HPDE6-E6E7 (cell line): ENCODE results near the gene CDH22.

Experiments used
- DNase-seq: peaks from one replicate; pipeline ENCODE4 v3.0.0; 2011; ENCODE audit warnings: missing footprints; ENCODE audit errors: extremely low spot score

The CDH22 gene

DNA sequence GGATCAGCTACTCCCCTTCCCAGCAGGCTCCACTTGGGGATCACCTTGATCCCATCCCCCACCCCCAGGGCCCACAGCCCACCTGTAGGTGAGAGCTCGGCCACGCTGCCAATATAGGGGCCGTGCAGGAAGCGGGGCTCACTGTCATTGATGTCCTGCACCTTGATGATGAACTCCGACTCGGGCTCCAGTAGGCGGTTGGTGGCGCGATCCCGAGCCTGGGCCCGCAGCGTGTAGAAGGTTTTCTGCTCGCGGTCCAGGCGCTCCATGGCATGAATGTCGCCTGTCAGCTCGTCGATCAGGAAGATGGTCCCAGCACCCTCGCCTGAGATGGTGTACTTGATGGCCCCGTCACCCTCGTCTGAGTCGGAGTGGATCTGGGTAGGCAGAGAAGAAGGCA is 67.4 kb downstream of the CDH22 start:
- no peak for DNase-seq

DNA sequence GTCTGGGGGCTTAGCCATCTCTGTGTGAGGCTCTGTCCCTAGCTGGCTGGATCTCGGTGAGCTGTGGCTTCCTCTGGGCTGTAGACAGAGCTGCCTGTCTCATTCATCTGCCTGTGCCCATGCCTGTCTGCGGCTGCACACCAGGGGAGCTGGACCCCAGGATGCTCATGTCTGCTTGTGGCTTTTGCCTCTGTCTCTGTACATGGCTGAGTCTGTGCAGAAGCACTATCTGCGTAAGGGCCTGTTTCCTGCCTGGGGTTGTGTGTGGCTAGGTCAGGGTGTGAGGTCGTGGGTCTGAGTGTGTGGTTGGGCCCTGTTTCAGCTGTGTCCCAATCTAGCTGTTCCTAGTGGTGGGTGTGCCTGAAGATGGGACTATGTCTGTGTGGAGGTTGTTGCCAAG is 68.2 kb downstream of the CDH22 start:
- no peak for DNase-seq

DNA sequence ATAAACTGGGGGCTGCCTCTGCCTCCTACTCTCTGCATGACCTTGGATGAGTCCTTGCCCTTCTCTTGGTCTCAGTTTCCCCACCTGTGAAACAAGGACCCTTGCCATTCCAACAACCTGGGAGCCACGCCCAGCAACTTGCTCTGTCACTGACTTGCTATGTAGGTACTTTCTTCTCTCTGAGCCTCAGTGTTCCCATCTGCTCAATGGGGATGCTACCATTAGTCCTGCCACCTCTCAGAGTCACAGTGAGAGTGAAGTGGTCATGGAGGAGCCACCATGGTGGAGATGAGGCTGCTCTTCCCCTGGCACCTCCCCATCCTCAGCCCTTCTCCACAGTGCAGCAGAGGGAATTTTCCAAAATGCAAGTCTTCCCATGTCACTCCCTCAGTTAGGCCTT is 70.6 kb downstream of the CDH22 start:
- DNase-seq, result no peak

DNA sequence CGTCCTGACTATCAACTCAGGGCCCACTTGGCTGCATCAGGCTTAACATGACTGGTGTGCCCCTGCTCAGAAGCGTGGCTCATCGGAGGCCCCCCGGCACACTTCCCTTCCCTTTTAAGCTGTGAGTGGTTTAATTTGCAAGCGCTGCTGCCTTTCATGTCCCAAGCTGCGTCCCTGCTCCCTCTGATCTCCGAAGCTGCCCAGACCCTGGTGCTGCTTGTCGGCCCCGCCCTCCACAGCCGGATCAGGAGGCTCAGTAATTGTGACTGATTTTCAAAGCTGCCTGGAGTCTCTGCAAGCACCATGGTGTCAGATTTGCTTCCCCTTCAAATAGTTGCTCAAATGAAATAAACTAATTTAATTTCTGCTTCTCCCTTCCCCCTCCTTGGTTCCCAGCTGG is 71.1 kb downstream of the CDH22 start:
- no peak for DNase-seq

DNA sequence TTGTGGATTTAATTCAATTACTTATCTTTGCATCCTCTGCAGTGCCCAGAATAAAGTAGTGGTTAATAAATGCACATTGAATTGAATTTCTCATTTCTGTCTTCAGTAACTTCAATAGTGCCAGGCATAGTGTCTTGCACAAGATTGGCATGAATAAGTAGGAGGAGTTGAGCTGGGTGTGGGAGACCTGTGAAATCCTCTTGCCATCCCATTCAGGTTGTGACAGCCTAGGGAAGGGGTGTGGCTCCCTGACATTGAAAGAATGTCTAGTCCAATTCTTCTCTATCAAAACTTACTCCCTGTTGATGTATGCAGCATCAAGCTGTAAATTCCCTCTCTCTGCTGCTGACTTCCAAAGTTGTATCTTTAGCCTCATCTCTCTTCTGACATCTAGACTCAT is 73.2 kb downstream of the CDH22 start:
- no peak for DNase-seq

DNA sequence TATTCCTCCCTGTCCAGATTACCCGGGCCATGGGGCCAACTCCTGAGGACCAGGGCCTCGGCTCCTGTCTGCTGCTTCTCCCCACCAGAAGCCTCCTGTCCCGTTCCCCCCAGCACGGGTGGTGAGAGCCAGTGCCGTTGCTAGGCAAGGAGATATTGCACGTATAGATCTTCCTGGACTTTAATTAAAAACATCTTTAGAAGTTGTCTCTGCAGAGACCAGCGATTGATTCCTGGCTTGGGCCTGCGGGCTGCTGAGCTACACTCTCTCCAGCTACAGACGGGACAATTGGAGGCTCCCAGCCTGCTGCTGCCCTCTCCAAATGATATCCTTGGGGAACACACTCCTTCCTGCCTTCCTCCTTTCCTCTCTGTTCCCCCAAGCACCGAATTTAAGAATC is 74.6 kb downstream of the CDH22 start:
- no peak for DNase-seq

DNA sequence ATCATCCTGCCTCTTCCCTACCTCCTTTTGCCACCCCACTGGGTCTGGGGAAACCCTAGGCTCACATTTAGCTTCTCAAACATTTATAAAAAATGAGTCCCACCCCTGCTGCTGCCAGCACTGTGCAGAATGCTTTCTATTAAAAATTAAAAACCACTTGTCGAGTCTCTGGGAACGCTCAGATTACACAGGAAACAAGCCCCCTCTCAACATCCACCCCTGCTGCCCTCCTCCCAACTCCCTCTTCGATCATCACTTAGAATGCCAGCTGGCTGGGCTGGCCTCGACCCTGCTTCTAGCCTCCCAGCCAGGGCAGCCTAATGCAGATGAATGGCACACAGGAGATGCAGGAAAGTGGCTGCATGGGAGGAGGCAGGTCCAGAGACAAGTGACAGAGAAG is 75.8 kb downstream of the CDH22 start:
- DNase-seq, result no peak

DNA sequence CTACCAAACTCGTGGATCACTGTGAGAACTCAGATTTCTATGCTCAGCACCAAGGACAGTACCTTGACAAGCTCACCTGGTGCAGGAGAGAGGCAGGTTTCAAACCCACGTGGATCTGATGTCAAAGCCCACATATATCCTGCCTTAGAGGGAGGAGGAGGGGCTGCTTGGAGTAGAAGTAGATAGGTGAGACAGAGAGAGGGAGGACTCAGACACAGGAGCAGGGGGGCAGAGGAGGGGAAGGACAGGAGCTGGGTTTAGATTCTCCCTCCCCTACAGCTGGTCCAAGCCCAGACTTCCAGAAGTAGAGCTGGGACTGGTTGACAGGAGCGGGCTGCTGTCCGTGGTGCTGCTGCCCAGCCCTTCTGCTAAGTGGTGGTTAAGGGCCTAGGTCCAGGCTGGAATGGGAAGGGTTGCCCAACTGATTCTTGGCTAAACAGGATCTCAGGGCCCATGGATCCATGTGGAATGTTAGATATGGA is 77.5 kb downstream of the CDH22 start:
- peak; percentile 39 for DNase-seq

DNA sequence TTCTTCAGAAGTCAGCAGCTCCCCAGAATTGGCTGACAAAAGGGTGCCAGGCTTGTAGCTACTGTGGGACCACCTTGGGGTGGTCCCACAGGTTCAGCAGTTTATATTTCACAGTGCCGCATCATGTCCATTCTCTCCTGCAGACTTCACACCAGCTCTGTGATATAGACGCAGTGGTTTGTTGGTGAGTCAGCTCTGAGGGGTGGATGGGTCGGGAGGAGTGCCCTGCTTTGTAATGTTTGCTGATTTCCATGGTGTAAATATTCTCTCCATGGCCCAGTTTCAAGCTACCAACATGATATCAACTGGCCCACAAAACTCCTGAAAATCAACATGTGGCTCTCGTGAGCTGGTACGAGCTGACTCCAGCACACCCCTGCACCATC is 78.2 kb downstream of the CDH22 start:
- no peak for DNase-seq

DNA sequence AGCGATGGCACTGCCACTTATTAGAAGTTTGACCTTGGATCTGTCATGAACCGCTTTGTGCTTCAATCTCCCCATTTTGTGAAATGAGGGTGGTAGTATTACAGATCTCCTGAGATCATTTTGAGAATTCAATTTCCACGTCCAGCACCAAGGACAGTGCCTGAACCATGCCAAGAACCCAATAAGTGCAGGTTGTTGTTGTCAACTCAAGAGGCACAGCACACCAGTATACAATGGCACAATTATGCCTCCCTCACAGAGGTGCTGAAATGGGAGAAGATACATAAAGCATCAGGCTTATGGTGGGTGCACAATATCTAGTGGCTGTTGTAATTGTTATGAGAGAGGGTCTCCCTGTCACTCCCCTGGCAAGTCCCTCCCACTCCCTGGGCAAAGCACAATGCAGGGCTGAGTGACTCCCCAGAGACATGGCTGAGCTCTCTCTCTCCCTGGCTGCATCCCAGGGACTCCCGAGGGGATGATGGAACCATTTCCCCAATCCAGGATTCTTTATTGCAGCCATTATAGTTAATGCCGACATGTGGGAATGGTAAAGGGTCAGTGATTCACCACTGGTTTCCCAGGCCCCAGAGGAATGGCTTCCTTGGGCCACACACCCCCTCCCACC is 78.7 kb downstream of the CDH22 start:
- DNase-seq, result no peak

DNA sequence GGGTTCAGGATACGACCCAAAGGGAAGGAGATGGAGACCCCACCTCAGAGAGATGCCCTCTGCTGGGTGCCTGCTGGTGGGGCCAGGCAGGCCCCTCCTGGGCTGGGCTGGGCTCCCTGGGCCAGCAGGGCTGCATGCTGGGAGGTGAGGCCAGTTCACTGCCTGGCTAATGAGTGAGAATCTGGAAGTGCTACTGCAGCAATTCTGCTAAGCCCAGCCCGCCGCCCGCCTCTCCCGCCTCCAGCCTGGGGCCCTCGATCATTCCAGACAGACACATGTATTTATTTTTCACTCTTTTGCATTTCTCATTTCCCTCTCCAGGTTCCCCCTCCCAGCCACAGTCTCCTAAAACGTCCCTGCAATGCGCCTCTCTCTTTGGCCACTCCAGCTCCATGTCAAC is 79.6 kb downstream of the CDH22 start:
- no peak for DNase-seq

DNA sequence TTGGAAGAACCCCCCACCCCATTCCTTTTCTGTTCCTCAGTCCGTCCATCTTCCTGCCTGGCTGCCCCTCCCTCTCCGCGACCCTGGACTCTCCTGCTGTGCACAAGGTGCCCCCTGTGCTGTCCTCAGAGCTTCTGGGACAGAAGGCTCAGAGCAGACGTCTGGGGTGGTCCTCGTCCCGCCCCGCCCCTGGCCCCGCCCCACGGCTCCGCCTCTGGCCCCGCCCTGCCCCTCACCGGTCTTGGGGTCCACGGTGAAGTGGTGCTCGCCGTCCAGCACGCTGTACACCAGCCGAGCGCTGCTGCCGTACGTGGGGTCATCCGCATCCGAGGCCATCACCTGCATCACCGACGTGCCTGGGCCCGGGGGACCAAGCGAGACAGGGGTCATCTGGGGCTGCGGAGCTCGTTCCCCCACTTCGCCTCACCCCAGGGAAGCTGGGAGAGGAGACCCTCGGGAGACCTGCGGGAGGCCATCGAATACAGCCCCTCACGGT is 81.0 kb downstream of the CDH22 start:
- DNase-seq, result no peak

DNA sequence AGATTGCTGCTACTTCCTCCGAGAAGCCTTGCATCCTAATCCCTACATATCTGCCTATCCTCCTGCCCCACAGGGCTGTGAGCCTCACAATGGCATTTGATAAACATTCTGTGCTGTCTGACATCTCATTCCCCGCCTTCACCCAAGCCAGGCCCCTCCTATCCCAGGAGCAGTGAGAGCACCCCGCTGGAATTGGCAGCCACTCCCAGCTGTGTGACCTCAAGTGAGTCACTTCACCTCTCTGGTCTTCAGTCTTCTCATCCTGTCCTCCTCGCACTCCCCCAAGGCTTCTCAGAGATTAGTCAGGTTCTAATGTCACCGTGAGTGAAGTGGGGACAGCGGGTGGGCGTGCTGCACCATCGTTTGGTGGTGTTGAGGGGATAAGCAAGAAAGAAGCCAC is 81.7 kb downstream of the CDH22 start:
- no peak for DNase-seq

DNA sequence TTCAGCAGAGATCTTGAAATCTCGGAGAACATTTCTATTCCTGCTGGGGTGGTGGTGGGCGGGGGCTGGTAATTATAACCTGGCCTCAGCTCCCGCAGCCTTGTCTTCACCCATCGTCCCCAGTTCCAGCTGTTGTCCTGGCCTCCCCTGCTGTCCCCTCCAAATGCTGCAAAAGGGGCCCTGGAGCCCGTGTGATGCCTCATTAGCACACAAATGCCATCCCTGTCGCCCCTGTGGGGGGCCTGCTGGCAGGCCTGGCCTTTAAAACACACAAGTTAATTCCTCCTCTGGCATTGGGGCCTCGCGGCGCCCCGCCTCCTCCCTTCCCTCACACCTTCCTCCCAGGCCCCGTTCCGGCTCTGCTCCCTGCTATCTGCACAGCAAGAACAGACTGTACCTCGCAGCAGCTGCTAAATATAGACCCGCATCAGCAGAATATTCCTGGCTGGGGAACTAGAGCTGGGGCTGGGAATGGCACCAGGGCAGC is 85.7 kb downstream of the CDH22 start:
- no peak for DNase-seq

DNA sequence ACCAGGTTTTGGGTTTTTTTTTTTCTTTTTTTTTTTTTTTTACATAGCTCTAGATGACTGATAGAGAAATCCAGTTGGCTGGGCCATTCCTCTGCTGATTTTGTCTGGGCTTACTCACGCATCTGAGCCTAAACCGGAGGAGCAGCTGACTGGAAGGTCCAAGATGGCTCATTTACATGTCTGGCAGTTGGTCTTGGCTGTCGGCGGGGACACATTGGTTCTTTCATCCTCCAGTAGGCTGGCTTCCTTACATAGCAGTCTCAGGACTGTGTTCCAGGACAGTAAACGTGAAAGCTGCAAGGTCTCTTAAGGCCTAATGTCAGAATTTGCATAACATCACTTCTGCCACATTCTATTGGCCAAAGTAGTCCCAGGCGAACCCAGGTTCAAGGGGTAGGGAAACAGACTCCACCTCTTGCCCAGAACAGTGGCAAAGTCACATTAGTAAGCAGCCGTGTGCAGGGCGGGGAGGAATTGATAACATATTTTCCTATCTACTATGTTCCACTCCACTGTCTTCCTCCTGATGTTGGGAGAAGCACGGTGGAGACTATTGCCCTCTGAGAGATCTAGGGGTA is 87.0 kb downstream of the CDH22 start:
- DNase-seq, result no peak

DNA sequence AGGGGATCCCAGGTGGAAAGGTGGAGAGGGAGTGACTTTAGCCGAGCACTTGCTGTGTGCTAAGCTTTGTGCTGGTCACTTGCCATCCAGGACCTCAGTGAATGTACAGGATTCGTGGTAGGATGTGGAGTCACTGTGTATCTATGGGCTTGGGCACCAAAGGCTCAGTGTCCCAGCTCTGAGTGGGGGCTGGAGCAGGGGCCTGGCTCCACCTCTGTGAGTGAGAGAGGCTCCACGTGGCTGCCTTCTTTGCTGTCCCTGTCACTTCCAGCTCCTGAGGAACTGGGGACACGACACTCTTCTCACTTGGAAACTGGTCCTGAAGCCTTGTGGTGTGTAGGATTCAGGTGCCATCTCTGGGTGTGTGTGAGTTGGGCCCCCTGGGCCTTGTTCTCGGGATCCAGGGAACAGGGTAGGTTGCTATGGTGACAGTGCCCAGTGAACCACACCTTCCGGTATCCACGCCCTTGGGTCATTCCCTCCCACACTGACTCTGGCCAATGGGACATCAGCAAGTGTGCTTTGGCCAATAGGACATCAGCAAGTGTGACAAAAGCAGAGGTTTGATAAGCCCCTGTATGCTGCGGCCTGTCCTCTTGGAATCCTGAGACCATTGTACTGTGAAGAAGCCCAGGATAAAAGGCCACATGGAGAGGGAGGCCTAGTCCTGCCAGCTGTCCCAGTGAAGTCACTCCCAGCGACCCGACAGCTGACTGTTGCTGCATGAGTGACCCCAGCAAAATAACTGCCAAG is 87.7 kb downstream of the CDH22 start:
- DNase-seq, result no peak

DNA sequence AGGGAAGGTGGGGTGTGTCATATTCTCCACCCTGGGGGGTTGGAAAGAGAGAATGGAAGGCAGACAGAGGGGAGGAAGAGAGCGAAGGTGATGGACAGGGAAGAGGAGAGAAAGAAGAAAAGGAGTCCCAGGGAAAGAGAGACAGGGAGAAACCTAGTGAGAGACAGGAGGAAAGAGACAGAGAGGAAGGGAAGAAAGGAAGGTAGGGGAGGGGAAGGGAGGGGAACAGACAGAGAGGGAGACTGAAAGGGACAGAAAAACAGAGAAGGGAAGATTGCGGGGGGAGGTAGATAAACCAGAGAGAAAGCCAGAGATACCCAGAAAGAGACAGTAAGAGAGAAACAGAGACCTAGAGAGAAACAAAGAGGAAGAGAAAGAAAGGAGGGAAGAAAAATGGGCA is 88.4 kb downstream of the CDH22 start:
- DNase-seq, result no peak

DNA sequence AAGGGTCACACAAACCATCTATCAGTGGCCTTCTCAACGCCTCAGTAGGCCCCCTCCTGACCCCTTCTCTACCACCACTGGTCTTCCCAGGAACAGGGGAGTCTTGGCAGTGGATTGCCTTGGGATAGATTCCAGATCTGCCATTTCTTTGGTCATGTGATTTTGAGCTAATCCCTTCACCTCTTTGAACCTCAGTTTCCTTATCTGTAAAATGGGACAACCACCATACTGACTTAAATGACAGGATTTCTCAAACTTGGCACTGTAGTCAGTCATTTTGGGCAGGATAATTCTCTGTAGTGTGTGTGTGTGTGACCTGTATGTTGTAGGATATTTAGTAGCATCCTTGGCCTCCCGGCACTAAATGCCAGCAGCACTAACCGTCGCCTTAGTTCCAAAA is 89.1 kb downstream of the CDH22 start:
- no peak for DNase-seq

DNA sequence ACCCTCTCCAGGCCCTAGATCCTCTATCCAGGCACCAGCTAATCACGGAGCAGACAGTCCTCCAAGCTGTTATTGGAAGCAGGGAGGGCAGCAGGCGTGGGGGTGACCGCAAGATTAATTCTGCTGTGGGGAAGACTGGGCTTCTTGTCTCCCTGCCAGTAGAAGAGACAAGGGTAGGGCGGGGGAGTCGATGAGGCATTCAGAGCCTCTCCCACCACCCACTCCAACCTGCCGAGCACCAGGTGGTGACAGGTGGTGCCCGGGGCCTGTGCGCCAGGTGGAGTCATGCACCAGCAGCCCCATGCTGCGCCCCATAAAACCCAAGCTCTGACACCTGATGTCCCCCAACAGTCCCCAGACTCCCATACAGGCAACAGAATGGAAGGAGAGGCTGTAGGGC is 89.6 kb downstream of the CDH22 start:
- DNase-seq, result no peak

DNA sequence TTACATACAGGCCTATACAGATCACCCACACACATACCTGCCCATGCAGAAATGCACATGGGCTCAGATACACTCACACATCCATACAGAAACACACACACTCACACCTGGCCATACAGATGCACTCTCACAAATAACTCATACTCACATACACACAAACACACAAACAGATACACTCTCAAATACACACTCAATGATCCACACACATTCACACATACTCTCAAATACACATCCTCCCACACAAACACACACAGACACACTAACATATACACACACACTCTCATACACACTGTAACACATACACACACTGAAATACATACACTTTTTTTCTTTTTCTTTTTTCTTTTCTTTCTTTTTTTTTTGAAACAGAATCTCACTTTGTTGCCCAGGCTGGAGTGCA is 90.7 kb downstream of the CDH22 start:
- no peak for DNase-seq

DNA sequence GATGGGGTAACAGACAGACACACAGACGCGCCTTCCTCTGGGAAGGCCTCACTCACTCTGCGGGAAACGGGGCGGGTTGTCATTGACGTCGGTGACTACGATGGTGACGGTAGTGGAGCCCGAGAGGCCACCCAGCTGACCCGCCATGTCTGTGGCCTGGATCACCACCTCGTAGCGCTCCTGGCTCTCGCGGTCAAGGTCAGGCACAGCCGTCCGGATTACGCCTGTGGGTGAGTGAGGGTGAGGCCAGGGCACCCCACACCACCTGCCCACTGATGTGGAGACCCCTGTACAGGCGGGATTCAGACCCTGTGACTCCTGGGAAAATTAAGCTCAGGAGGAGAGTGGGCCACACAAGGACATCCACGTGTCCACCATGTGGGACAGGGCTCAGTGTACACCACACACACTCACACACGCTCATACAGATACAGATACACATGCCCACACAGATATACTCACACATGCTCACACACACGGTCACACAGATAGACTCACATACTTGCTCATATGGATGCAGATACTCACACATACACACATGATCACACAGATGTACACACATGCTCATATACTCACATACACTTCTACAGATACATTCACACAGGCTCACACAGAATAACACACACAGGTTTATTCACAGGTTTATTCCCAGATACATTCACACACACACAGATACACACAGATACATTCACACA is 91.4 kb downstream of the CDH22 start:
- no peak for DNase-seq

DNA sequence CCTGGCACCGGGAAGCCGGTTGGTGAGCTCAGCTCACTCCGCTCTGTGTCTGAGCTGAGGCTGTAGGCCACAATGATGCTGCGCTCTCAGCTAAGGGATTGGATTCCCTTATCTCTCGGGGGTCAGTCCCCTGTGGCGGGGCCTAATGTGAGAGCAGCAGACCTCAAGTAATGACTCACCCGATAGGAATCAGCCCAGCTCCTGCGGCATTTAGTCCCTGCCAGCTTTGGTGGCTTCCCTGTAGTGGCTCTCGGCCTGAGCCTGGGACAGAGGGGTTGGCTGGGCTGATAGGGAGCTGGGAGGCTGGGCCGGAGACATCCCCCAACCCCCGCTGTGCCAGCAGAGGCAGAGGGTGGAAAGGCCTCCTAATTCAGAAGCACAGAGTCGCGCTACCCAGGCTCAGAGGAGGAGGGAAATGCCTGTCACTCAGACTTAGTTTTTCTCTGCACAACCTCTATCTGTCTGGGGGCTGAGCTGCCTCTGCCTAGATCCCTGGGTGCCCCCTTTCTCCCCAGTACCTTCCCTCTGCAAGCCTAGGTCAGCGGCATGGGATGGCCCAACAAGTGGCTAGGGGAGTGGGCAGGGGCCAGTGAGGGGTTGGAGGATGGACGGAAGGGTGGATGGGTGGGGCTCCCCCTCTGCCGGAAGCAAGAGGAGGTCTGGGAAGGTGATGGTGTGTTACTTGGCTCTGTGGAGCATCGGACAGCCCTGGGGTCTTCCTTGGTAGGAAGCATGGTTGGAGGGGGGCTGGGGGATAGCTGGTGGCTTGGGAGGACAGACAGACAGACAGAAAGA is 92.2 kb downstream of the CDH22 start:
- DNase-seq, result no peak
